GM13977 (cell line): ENCODE data around the gene SLC35E4.

ENCODE experiments used
- DNase-seq: peaks from one replicate; pipeline ENCODE4 v3.0.0; 2012; ENCODE audit warnings: low spot score
- in situ Hi-C: fragments of 300-500 bp; cut with MboI; formaldehyde crosslinking; loops from one replicate; pipeline ENCODE4 v1.12.0; 2022; ENCODE audit warnings: low sequenced_read_pairs, low pct_unique_long_range_greater_than_20kb, mixed read lengths, inconsistent platforms; ENCODE audit not compliant: unreplicated experiment
- TF ChIP-seq, protein P1 (sequence below): IDR thresholded peaks from 2 replicates; pipeline ENCODE4 v1.5.1; 2012; ENCODE audit warnings: mild to moderate bottlenecking, control low read depth; ENCODE audit not compliant: insufficient read depth; ENCODE audit errors: extremely low read depth, missing control alignments

The SLC35E4 gene

DNA sequence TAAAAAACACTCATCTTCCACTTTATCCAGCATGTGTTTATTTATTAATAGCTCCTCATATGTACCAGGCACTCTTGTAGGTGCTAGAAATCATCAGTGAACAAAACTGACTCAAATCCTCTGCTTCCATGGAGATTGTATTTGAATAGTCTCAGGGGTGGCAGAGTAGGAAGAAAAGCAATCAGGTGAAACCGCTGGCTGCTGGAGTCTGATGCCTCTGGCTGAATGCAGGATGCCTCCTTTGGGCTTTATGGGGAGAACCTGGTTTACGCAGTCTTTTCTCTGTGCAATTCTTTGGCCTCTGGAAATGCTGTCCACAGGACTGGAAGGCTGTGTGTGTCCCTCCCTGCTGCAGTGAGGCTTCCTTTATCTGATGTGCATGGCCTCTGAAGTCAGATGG, 46.2 kb downstream of the SLC35E4 start:
- DNase-seq: no peak
- in situ Hi-C loops: no loop called here
- TF ChIP-seq, protein P1, sequence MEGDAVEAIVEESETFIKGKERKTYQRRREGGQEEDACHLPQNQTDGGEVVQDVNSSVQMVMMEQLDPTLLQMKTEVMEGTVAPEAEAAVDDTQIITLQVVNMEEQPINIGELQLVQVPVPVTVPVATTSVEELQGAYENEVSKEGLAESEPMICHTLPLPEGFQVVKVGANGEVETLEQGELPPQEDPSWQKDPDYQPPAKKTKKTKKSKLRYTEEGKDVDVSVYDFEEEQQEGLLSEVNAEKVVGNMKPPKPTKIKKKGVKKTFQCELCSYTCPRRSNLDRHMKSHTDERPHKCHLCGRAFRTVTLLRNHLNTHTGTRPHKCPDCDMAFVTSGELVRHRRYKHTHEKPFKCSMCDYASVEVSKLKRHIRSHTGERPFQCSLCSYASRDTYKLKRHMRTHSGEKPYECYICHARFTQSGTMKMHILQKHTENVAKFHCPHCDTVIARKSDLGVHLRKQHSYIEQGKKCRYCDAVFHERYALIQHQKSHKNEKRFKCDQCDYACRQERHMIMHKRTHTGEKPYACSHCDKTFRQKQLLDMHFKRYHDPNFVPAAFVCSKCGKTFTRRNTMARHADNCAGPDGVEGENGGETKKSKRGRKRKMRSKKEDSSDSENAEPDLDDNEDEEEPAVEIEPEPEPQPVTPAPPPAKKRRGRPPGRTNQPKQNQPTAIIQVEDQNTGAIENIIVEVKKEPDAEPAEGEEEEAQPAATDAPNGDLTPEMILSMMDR: no peak

DNA sequence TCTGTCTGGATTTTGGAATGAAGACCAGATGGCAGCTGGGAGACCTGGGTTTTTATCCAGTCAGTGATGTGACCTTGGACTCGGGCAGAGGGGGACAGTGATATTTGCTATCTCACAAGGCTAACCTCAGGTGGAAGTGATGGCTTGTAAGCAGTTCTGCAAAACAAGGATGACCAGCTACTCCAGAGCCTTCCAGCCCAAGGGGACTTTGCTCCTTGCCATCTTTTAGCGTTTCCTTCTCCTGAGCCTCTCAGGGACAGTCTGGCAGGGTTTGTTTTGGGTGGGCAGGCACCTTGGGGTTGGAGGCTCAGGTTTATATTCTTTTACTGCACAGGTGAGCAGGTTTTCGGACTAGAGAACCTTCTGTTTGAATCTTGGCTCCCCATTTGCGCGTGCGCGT, 49.6 kb downstream of the SLC35E4 start:
- in situ Hi-C loops: no loop called here
- no peak for DNase-seq
- TF ChIP-seq, protein P1: no peak

DNA sequence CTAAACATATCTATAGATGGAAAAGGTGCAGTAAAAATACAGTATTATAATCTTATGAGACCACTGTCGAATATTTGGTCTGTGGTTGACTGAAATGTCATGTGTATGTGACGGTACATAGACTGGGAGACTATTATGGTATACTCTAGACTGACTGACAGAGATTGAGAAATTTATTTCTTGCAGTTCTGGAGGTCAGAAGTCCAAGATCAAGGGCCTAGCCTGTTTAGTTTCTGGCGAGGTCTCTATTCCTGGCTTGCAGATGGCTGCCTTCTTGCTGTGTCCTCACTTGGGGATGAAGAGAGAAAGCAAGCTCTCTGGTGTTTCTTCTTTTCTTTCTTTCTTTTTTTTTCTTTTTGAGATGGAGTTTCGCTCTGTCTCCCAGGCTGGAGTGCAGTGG, 51.8 kb downstream of the SLC35E4 start:
- DNase-seq: no peak
- TF ChIP-seq, protein P1: no peak
- in situ Hi-C loops: no loop called here

DNA sequence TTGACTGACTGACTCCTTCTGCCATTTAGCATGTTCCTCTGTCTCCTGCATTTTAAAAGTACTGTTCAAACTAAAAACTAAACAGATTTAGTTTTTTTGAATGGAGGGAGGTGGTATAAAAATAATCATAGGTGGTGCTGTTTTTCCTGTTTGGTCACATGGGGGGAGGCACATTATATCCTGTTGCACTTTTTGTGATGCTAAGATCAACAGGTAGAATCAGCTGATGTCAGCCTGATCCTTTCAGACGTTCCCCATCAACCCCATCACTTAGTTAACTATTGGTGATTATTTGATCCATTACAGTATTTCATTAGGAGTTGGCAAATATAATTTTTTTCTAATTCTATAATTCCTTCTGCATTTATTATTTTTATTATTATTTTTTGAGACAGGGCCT, 54.0 kb downstream of the SLC35E4 start:
- DNase-seq: no peak
- TF ChIP-seq, protein P1: no peak
- in situ Hi-C loops: no loop called here

DNA sequence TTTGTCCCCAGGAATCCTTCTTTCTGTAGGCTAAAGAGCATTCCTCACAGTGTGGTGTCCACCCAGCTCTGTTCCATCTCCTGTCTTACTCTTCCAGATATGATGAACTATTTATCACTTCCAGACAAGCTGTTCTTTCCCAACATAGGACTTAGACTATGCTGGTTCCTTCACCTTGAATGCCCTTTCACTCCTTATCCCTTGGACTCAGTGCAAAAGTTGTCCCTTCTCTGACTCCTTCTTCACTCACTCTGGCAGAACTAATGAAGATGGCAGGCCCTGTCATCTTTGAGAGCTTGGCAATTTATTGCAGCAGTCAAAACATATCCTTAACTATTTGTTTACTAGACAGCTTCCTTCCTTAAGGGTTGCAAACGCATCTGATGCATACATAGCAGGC, 55.6 kb downstream of the SLC35E4 start:
- TF ChIP-seq, protein P1: no peak
- DNase-seq: no peak
- in situ Hi-C loops: no loop called here

DNA sequence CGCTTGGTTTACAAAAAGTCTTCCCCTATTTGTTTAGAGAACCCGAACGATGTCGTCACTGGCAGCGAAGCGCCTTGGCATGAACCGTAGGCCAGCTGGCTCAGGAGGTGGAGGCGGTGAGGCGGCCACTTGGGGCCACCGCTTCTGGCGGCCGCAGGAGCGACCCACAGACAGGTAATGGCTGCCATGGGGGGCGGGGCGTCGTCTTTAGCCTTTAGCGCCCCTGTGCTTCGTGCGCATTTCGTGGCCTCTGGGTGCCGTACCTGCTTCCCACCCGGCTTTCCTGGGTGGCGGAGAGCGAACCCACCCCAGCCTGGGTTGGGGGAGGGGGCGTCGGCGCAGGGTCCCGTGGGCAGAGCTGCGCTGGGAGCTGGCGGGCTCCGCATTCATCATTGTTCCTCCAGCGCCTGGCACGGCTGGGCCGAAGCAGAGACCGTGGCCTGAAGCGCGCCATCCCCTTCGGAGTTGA, 58.6 kb downstream of the SLC35E4 start:
- peak; percentile 63 for DNase-seq
- TF ChIP-seq, protein P1: no peak
- in situ Hi-C loops: no loop called here
